Hepatocyte (in vitro differentiated cells): ENCODE measurements around the gene BEAN1. TPM values are rescaled to one million over a fixed set of nuclear protein-coding genes. Genes with fewer than 3 reads are reported as not detected.

Experiments
- DNase-seq: peaks from one replicate; pipeline ENCODE4 v3.0.0-alpha.2; 2016; ENCODE audit warnings: low spot score
- H2AFZ ChIP-seq: fragments of 200-600 bp; sonication (generic); 2 replicates; pipeline ENCODE4 v1.6.0; 2016; ENCODE audit warnings: antibody characterized with exemption, mild to moderate bottlenecking
- H3K27ac ChIP-seq: fragments of 200-600 bp; sonication (generic); 2 replicates; pipeline ENCODE4 v1.5.1; 2016; ENCODE audit warnings: mild to moderate bottlenecking
- H3K27me3 ChIP-seq: fragments of 200-600 bp; sonication (generic); 2 replicates; pipeline ENCODE4 v1.6.1; 2016
- H3K36me3 ChIP-seq: fragments of 200-600 bp; sonication (generic); replicated peaks from 2 replicates; pipeline ENCODE4 v1.5.1; 2016; ENCODE audit warnings: low read depth; ENCODE audit not compliant: insufficient read depth
- H3K4me1 ChIP-seq: fragments of 200-600 bp; sonication (generic); 2 replicates; pipeline ENCODE4 v1.5.1; 2016; ENCODE audit warnings: mild to moderate bottlenecking, moderate library complexity; ENCODE audit not compliant: insufficient read depth
- H3K4me2 ChIP-seq: fragments of 200-600 bp; sonication (generic); 2 replicates; pipeline ENCODE4 v1.6.0; 2016
- H3K4me3 ChIP-seq: fragments of 200-600 bp; sonication (generic); 2 replicates; pipeline ENCODE4 v1.5.1; 2016; ENCODE audit warnings: mild to moderate bottlenecking
- H3K79me2 ChIP-seq: fragments of 200-600 bp; sonication (generic); 2 replicates; pipeline ENCODE4 v1.6.0; 2017; ENCODE audit warnings: mild to moderate bottlenecking
- H3K9me2 ChIP-seq: fragments of 200-600 bp; sonication (generic); replicated peaks from 2 replicates; pipeline ENCODE4 v1.6.0; 2017; ENCODE audit warnings: mild to moderate bottlenecking; ENCODE audit not compliant: insufficient read depth
- H3K9me3 ChIP-seq: fragments of 200-600 bp; sonication (generic); 2 replicates; pipeline ENCODE4 v1.5.1; 2016; ENCODE audit warnings: low read depth, mild to moderate bottlenecking
- H4K20me1 ChIP-seq: fragments of 200-600 bp; sonication (generic); 2 replicates; pipeline ENCODE4 v1.6.0; 2016; ENCODE audit warnings: mild to moderate bottlenecking; ENCODE audit not compliant: insufficient read depth, poor library complexity, severe bottlenecking
- CTCF ChIP-seq: fragments of 200-600 bp; sonication (generic); IDR thresholded peaks from 2 replicates; pipeline ENCODE4 v1.5.1; 2016; ENCODE audit warnings: antibody characterized with exemption, mild to moderate bottlenecking; ENCODE audit not compliant: poor library complexity
- EZH2 ChIP-seq: fragments of 200-600 bp; sonication (generic); IDR thresholded peaks from 2 replicates; pipeline ENCODE4 v1.6.1; 2016; ENCODE audit warnings: antibody characterized with exemption, mild to moderate bottlenecking, borderline replicate concordance
- EZH2phosphoT487 ChIP-seq: fragments of 200-600 bp; sonication (generic); IDR thresholded peaks from one replicate; pipeline ENCODE4 v1.6.1; 2018; ENCODE audit warnings: antibody characterized with exemption, mild to moderate bottlenecking, low read depth, moderate library complexity; ENCODE audit not compliant: unreplicated experiment, severe bottlenecking
- WGBS: methylation state at CpG from one replicate; pipeline ENCODE4 v1.1.6; 2016; ENCODE audit warnings: low lambda C conversion rate; ENCODE audit errors: missing lambda C conversion rate; 5-methylcytosine and 5-hydroxymethylcytosine counted together
- polyA plus RNA-seq: library from polyadenylated mRNA; unstranded; fragments of >200 nt; fragmentation: Nextera tagmentation; extraction: Ambion mirVana; gene quantifications from 2 replicates; pipeline ENCODE4 v1.2.1, GENCODE V29; 2016
- total RNA-seq: library from RNA; depleted of rRNA; stranded (reverse); fragments of >200 nt; gene quantifications from 2 replicates; pipeline ENCODE4 v1.2.3, GENCODE V29; 2014

The BEAN1 gene
- total and polyA plus RNA-seq, 2 experiments from 2014 or later: 0.63 to 1.8 TPM

DNA sequence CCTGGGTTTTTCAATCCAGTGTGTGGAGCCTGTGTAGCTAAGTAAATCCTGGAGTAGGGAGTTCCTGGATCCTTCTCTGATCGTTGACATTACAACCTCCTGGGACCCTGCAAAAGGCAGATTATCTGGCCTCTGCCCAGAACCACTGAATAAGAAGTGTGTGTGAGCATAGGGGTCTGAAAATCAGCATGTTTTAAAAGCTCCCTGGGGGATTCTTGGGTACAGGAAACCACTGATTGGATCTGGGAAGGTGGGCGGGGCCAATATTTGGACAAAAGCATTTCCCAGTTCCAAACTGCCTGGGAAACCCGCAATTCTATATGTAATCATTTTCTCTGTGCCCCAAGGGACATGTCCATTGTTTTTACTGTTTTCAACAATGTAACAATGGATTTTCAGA lies 27.2 kb upstream of the BEAN1 start:
- Histone ChIP-seq H3K4me3 (no peak overlapping the region), H3K4me2 (no peak overlapping the region), H3K79me2 (no peaks in the 10 kb centered on the region), H3K9me3 (no peaks in the 10 kb centered on the region), H2AFZ (no peak overlapping the region), H3K36me3 (no peaks in the 10 kb centered on the region), H3K4me1 (no peaks in the 10 kb centered on the region), H3K27ac (no peak overlapping the region), H3K9me2 (no peaks in the 10 kb centered on the region), H3K27me3 (no peaks in the 10 kb centered on the region), H4K20me1 (no peaks in the 10 kb centered on the region)
- 44% methylated on average over 3 of the region's 3 CpGs for WGBS
- no peak for TF ChIP-seq EZH2
- no peak for TF ChIP-seq EZH2phosphoT487
- TF ChIP-seq CTCF: no peak
- DNase-seq: no peak

DNA sequence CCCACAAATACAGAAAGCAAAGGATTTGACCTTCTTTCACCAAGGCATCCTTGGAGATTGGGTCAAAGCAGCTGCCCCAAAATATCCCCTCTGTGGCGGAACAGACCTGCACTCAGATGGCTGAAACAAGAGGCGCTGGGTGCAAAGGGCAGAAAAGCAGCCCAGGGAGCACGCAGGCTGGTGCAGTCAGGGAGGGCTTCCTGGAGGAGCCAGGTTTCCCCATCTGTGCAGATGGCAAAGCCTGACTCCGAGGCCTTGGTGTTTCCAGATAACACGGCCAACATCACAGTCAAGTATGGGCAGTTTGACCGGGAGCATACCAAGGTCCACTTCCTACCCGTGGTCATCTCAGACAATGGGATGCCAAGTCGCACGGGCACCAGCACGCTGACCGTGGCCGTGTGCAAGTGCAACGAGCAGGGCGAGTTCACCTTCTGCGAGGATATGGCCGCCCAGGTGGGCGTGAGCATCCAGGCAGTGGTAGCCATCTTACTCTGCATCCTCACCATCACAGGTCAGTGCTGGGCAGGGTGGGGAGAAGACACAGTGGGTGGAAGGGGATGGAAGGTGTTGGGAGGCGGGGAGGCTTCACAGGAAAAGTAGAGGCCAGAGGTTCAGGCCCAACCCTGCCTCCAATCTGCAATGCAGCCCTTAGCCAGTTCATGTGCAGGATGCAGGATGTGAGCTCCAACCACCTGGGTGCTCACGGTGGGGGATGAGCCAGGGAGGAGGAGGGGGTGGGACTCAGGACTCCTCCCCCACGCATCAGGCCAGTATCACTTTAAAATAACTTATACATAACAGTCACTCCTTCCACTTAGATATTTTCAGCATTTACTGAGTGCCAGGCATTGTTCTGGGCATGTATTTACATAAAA lies 26.4 kb upstream of the BEAN1 start:
- no peaks in the 10 kb centered on the region for H3K36me3 ChIP-seq
- H3K4me1 ChIP-seq: no peaks in the 10 kb centered on the region
- H3K9me3 ChIP-seq: no peaks in the 10 kb centered on the region
- no peaks in the 10 kb centered on the region for H3K9me2 ChIP-seq
- H3K4me3 ChIP-seq: no peak overlapping the region
- no peaks in the 10 kb centered on the region for H3K27me3 ChIP-seq
- no peak for DNase-seq
- TF ChIP-seq CTCF (no peak), EZH2phosphoT487 (no peak), EZH2 (no peak)
- 93% methylated on average over 20 of the region's 20 CpGs for WGBS
- no peaks in the 10 kb centered on the region for H4K20me1 ChIP-seq
- H2AFZ ChIP-seq: no peak overlapping the region
- H3K27ac ChIP-seq: peak overlapping the region; percentile 55
- H3K4me2 ChIP-seq: no peak overlapping the region
- H3K79me2 ChIP-seq: no peaks in the 10 kb centered on the region

GRCh38 chr16:66401610-66402009 lies 25.5 kb upstream of the BEAN1 start:
- WGBS: 87% methylated on average over 11 of the region's 11 CpGs
- no peak overlapping the region for H3K4me2 ChIP-seq
- H3K27ac ChIP-seq: peak overlapping the region; percentile 52
- H3K36me3 ChIP-seq: no peaks in the 10 kb centered on the region
- H3K4me1 ChIP-seq: no peaks in the 10 kb centered on the region
- no peaks in the 10 kb centered on the region for H3K27me3 ChIP-seq
- H3K9me3 ChIP-seq: no peaks in the 10 kb centered on the region
- no peak overlapping the region for H3K4me3 ChIP-seq
- H3K9me2 ChIP-seq: no peaks in the 10 kb centered on the region
- H2AFZ ChIP-seq: no peak overlapping the region
- DNase-seq: no peak
- no peak for TF ChIP-seq CTCF
- no peak for TF ChIP-seq EZH2phosphoT487
- H4K20me1 ChIP-seq: no peaks in the 10 kb centered on the region
- H3K79me2 ChIP-seq: no peaks in the 10 kb centered on the region
